Esophagus (tissue), 2 donors: ENCODE data around the gene DDX25. TPM values are rescaled to one million over a fixed set of nuclear protein-coding genes. Genes with fewer than 3 reads are reported as not detected.
A peak's percentile ranks its signal among the peaks of the same experiment; 100 is the strongest.

Experiments used
- H3K27ac ChIP-seq, 2 donors: one replicate each; pipeline ENCODE4 v1.5.1; 2013; ENCODE audit warnings: low read depth in 2 of 2, mild to moderate bottlenecking in 2 of 2, inconsistent platforms in 1 of 2, low read length in 1 of 2, moderate library complexity in 1 of 2
- H3K27me3 ChIP-seq, 2 donors: one replicate each; pipeline ENCODE4 v1.6.1; 2013; ENCODE audit warnings: low read length in 2 of 2, control low read depth in 1 of 2, mild to moderate bottlenecking in 1 of 2; ENCODE audit not compliant: insufficient read depth in 2 of 2, control insufficient read depth in 1 of 2
- H3K36me3 ChIP-seq, 2 donors: one replicate each; pipeline ENCODE4 v1.6.1; 2013; ENCODE audit warnings: low read length in 1 of 2; ENCODE audit not compliant: control insufficient read depth in 2 of 2, insufficient read depth in 2 of 2
- H3K4me1 ChIP-seq, 2 donors: one replicate each; pipeline ENCODE4 v1.6.1; 2013; ENCODE audit warnings: low read length in 1 of 2; ENCODE audit not compliant: control insufficient read depth in 2 of 2, insufficient read depth in 2 of 2
- H3K4me3 ChIP-seq, 2 donors: one replicate each; pipeline ENCODE4 v1.5.1; 2013; ENCODE audit warnings: low read length in 2 of 2, mild to moderate bottlenecking in 2 of 2, low read depth in 1 of 2, moderate library complexity in 1 of 2
- H3K9me3 ChIP-seq, 2 donors: one replicate each; pipeline ENCODE4 v1.6.1; 2013; ENCODE audit warnings: mild to moderate bottlenecking in 2 of 2, low read depth in 1 of 2, low read length in 1 of 2, moderate library complexity in 1 of 2; ENCODE audit not compliant: control insufficient read depth in 2 of 2, insufficient read depth in 1 of 2
- WGBS, 2 donors: extraction: QIAGEN DNeasy Blood & Tissue Kit; methylation state at CpG; one replicate each; pipeline ENCODE4 v1.1.7; 2013; 5-methylcytosine and 5-hydroxymethylcytosine counted together
- polyA plus RNA-seq, 2 donors: library from polyadenylated mRNA; stranded (reverse); fragments of 200-250 nt; gene quantifications; one replicate each; pipeline ENCODE4 v1.2.3, GENCODE V29; 2013
- donor health status: healthy with polysubstance abuse.
- donor health status: Bipolar disorder and iron deficiency.

DDX25 gene
- polyA plus RNA-seq, 2 donors, result 0.14 to 0.27 TPM

DNA sequence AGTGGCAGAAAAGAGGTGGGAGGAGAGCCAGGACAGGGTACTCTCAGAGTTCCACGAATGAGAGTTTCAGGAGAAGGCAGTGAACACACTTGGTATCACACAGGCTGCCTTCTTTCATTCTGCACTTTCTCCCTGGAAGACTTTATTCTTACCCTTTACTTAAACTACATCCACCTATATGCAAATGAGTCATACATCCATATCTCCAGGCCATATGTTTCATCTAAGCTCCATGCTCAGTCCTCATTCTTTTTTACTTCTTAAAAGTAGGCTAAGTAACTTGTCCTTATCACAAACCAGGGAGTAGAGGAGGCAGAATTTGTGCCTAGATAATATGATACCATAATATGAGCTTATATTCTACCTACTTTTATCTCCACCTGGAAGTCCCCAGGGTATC lies 23.0 kb upstream of the DDX25 start:
- no peaks in the 10 kb centered on the region for H3K36me3 ChIP-seq
- H3K27me3 ChIP-seq, result no peaks in the 10 kb centered on the region
- no peak overlapping the region for H3K4me3 ChIP-seq
- no peak overlapping the region for H3K27ac ChIP-seq
- WGBS, 2 donors, result 76 to 79% methylated on average over 1 of the region's 1 CpG
- H3K9me3 ChIP-seq, result no peaks in the 10 kb centered on the region
- no peaks in the 10 kb centered on the region for H3K4me1 ChIP-seq

DNA sequence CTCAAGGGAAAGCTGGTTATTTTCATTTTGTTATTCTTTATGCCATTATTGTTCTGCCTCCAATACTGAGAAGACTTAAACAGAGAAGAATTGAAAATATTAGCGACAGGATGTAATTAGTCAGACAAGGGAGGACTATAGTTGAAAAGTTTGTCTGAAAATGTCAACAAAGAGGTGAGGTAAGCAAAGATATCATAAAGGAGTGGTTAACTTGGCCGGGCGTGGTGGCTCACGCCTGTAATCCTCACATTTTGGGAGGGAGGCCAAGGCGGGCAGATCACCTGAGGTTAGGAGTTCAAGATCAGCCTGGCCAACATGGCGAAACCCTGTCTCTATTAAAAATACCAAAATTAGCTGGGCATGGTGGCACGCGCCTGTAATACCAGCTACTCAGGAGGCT lies 20.9 kb upstream of the DDX25 start:
- no peaks in the 10 kb centered on the region for H3K4me1 ChIP-seq
- no peak overlapping the region for H3K4me3 ChIP-seq
- H3K27me3 ChIP-seq, result no peaks in the 10 kb centered on the region
- no peaks in the 10 kb centered on the region for H3K9me3 ChIP-seq
- no peaks in the 10 kb centered on the region for H3K36me3 ChIP-seq
- no peak overlapping the region for H3K27ac ChIP-seq
- 70 to 75% methylated on average over 8 of the region's 8 CpGs for WGBS, 2 donors

DNA sequence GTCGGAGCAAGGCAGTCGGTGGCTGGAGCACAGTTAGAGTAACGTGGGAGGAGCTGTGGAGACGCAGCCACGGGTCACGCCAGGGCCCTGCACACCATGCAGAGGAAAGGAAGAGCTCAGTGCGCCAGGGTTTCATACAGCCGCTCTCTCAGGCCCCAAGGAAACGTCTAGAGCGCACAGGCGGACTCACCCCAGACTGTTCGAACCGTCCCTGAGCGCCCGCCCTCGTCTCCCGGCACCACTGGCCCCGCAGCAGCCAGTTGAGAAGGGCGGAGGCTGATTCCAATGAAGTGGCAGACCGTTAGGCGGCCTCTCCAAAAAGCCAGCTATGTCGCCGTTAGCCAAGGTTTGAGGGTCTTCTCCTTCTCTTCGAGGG lies 17.3 kb upstream of the DDX25 start:
- 11% methylated on average over 24 of the region's 24 CpGs for WGBS, 2 donors
- Histone ChIP-seq H3K27ac (peak overlapping the region; percentile 69 to 96), H3K4me3 (peak overlapping the region; percentile 80 to 83), H3K4me1 (no peaks in the 10 kb centered on the region), H3K9me3 (no peaks in the 10 kb centered on the region), H3K36me3 (no peaks in the 10 kb centered on the region), H3K27me3 (no peaks in the 10 kb centered on the region)

DNA sequence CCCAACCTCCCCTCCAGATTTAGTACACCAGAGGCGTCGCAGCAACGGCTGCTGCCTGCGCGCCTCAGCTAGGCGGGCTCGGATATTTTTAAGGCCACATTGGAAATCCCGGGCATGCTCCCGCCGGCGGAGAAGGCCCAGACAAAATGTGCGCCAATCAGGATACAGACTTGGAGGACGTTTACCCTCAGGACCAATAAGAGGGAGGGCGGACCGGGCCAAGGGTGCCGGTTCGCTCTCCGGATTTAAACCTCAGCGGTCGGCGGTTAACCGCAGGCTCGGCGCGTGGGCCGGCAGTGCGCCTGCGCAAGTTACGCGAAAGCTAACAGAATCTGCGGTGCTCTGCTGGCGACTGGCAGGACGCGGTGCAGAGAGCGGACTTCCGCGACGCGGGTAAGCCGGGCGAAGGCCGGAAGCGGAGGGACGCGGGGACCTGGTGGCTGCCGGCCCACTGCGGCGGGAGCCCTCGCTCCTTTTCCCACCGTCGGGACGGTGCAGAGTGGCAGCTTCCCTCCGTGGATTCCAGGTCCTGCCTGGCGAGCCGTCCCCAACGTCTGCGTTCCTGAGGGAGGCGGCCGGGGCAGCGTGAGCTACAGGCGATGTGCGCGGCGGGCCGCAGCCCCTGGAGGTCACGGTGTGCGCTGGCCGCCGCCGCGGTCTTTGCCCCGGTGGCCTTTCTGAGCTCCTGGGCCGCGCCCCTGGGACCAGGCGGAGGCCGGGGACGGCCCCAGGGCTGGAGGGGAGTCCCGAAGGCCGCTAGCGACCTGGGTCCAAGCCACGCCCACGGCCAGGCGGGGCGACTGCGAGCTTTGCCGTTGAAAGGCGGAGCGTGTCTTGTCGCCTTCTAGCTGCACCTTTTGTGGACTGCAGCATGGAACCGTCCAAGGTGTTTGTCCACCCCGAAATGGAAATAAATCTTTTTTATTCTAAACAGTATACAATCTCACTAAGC lies 16.7 kb upstream of the DDX25 start, which contains the start of gene HYLS1:
Gene HYLS1, plus strand, starts transcription at position 296 of the 952 bp plus-strand sequence. CDS start 11,701 bp downstream, outside the sequence.
- no peaks in the 10 kb centered on the region for H3K36me3 ChIP-seq
- H3K4me3 ChIP-seq, result peak within 1 kb of the TSS; percentile 80 to 83
- peak within 1 kb of the TSS; percentile 95 to 96 for H3K27ac ChIP-seq
- H3K9me3 ChIP-seq, result no peaks in the 10 kb centered on the region
- H3K27me3 ChIP-seq, result no peaks in the 10 kb centered on the region
- no peaks in the 10 kb centered on the region for H3K4me1 ChIP-seq
- 0 to 1% methylated on average over 86 to 91 of the region's 91 CpGs for WGBS, 2 donors

DNA sequence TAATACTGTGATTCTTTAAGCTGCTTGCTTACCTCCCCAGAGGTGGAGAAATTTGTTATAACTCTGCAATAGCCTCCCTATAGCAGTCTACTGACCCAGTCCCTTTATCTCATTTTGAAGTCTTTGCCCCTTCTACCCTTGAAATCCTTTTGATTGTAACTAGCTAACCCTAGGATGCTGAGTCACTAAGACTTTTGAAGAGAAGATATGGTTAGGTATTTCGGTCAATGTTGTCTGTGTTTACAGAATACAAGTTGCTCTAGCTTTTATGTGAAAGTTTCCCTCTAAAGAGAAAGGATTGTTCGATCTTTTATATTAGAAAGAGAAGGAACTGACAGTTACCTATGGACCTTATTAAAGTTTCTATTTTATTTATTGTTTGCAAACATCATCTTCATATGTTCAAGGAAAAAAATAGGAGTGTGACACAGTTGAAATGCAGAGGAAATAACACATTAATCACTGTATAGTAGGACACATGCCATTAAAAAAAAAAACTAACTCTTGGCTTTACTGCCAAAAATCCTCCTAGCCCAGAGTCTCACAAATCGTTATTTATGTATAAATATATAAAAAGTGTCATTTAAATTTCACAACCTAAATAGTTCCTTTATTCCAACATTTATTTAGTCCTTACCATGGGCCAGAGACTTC lies 13.7 kb upstream of the DDX25 start:
- Histone ChIP-seq H3K4me3 (no peak overlapping the region), H3K27me3 (no peaks in the 10 kb centered on the region), H3K4me1 (no peaks in the 10 kb centered on the region), H3K27ac (no peak overlapping the region), H3K36me3 (peaks cover 3 to 7% of the 10 kb centered on the region in 2 donors), H3K9me3 (no peaks in the 10 kb centered on the region)
- 69 to 74% methylated on average over 3 of the region's 3 CpGs for WGBS, 2 donors

DNA sequence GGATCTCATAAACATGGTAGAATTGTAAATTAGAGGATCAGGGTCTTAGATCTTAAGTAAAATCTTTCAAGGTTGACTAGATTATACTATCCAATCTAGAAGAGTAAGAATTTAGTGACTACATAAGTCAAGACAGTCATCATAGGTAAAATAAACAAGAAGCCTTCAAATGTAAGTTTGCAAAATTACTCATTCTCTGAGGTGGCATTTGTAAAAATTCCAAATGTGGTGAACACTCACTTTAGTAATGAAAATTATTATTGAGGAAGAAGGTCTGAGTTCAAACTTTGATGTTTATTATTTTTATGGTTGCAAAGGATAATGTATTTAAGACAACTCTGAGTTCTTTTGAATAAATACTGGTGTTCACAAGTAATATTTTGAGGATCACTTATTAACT lies 12.2 kb upstream of the DDX25 start:
- Histone ChIP-seq H3K27ac (no peak overlapping the region), H3K9me3 (no peaks in the 10 kb centered on the region), H3K27me3 (no peaks in the 10 kb centered on the region), H3K4me1 (no peaks in the 10 kb centered on the region), H3K36me3 (peaks cover 4 to 7% of the 10 kb centered on the region in 2 donors), H3K4me3 (no peak overlapping the region)

DNA sequence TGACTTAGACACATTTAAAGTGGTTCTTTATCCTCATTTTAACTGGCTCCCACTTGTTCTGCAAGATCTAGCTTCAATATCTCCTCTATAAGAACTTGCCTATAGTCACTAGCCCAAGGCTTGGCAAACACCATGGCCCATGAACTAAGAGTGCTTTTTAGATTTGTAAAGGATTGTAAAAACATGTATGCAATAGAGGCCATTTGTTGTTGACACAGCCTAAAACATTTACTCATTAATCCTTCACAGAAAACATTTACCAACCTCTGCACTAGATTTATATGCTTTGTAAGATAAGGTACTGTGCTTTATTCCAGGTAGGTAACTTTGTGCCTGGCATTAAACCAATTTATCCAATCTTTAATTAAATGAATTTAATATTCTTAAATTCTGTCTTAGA lies 11.3 kb upstream of the DDX25 start:
- Histone ChIP-seq H3K36me3 (peaks cover 4 to 7% of the 10 kb centered on the region in 2 donors), H3K27me3 (no peaks in the 10 kb centered on the region), H3K4me3 (no peak overlapping the region), H3K4me1 (no peaks in the 10 kb centered on the region), H3K27ac (no peak overlapping the region), H3K9me3 (no peaks in the 10 kb centered on the region)

DNA sequence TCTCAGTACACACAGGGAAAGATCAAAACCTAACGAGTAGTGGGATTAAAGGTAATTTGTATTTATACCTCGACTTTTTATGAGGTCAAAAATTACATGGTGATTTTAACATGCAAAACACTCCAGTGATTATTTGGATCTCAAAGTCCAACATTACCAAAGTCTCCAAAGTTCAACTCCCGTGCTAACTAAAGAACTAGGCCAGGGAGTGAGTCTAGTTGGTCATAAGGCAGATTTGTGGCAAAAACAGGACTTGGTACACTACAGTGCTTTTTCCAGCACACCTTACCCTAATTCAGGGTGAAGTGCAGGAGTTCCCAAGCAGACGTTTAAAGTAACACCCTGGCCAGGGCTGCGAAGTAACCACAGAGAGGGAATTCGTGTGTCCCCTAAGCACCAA lies 2.4 kb upstream of the DDX25 start:
- Histone ChIP-seq H3K4me1 (peaks cover 4% of the 10 kb centered on the region in 2 donors), H3K27me3 (peaks cover 0 to 3% of the 10 kb centered on the region in 2 donors), H3K4me3 (peak overlapping the region in 1 of 2 donors; percentile 87), H3K36me3 (no peaks in the 10 kb centered on the region), H3K27ac (no peak overlapping the region), H3K9me3 (no peaks in the 10 kb centered on the region)
- WGBS, 2 donors, result 82 to 86% methylated on average over 6 of the region's 6 CpGs

DNA sequence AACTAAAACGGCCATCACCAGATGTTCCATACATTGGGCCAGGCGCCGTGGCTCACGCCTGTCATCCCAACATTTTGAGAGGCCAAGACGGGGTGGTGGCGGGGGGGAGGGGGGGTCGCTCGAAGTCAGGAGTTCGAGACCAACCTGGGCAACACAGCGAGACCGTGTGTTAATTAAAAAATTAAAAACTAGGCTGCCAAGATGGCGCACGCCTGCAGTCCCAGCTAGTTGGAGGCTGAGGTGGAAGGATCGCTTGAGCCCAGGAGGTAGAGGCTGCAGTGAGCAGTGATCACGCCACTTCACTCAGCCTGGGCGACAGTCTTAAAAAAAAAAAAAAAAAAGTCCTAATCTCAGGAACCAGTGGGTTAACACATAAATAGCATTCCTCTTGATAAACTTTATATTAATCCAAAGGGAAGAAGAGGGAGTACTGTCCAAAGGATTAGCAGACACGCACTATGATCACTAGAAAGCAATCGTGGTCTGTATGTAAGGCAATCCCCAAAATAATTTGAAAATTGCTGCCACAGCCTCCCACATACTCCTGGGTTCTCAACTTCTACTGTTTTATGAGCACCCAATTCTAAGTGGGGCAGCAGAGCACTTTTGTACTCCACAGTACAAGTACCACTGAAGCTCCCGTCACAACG lies 1.9 kb upstream of the DDX25 start:
- Histone ChIP-seq H3K27ac (peak overlapping the region; percentile 56 to 81), H3K36me3 (no peaks in the 10 kb centered on the region), H3K27me3 (peaks cover 0 to 3% of the 10 kb centered on the region in 2 donors), H3K9me3 (no peaks in the 10 kb centered on the region), H3K4me3 (peak overlapping the region; percentile 72 to 87), H3K4me1 (peaks cover 4% of the 10 kb centered on the region in 2 donors)
- WGBS, 2 donors, result 50 to 53% methylated on average over 20 of the region's 20 CpGs
